ENCODE data around the gene LSG1. TPM values are rescaled to one million over a fixed set of nuclear protein-coding genes. Genes with fewer than 3 reads are reported as not detected.

LSG1 gene
- total and polyA plus RNA-seq, 9 of the 15 experiments (the other 6 are each of a cell fraction or from before 2014, with no cell fraction given) = 14.9 to 73.7 (median 46.7) TPM

DNA sequence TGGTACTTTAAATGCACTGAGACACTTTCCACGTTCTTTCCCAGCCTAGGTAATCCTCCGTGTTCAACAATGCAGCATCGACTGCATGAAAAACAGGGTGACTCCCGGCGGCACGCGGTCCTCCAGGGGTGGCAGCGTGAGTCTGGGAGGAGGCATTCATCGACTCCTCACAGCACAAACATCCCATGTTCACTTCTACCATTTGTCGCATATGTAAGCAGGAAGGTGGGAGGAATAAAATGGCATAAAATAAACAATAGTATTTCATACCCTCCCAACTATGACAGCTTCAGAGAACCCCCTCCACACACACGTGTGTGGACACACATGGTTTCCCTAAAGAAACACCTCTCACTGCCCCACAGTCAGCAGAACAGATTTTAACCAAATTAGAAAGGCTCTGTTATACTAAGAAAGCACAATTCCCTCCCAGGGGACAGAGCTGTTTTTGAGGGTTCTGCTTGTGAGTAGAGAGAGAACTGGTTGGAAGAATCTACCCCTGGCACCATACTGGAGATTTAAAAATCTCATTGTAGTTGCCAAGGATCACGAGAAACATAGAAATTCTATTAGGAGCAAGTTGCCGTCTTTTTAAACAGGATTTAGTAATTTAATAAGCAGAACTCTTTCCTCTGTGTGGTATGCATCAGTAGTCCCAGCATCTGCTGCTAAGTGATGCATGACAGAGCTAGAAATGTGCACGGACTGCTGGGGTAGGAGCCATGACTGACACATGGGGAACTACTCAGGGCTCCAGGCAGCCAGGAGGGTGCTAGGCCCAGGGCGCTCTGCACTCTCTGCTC lies 19.7 kb upstream of the LSG1 start (continued):
- TF ChIP-seq DMBX1 (CRISPR knock-in tag; IDR thresholded peaks at IDR 0.05; ENCODE audit: borderline replicate concordance) (no peak), ZNF707 (CRISPR knock-in tag; conservative IDR thresholded peaks at IDR 0.05) (no peak), NFYB (IDR thresholded peaks at IDR 0.05; ENCODE audit: extremely low read depth, insufficient read length) (no peak), ZNF408 (CRISPR knock-in tag; IDR thresholded peaks at IDR 0.05; ENCODE audit: low read depth) (no peak), RREB1 (CRISPR knock-in tag; IDR thresholded peaks at IDR 0.05) (no peak), ZNF766 (CRISPR knock-in tag; conservative IDR thresholded peaks at IDR 0.05) (no peak), CBX3 (IDR thresholded peaks at IDR 0.05; ENCODE audit: borderline replicate concordance in 1 of 2, low read length in 2 of 2) (no peak)
- TF ChIP-seq, protein P1, sequence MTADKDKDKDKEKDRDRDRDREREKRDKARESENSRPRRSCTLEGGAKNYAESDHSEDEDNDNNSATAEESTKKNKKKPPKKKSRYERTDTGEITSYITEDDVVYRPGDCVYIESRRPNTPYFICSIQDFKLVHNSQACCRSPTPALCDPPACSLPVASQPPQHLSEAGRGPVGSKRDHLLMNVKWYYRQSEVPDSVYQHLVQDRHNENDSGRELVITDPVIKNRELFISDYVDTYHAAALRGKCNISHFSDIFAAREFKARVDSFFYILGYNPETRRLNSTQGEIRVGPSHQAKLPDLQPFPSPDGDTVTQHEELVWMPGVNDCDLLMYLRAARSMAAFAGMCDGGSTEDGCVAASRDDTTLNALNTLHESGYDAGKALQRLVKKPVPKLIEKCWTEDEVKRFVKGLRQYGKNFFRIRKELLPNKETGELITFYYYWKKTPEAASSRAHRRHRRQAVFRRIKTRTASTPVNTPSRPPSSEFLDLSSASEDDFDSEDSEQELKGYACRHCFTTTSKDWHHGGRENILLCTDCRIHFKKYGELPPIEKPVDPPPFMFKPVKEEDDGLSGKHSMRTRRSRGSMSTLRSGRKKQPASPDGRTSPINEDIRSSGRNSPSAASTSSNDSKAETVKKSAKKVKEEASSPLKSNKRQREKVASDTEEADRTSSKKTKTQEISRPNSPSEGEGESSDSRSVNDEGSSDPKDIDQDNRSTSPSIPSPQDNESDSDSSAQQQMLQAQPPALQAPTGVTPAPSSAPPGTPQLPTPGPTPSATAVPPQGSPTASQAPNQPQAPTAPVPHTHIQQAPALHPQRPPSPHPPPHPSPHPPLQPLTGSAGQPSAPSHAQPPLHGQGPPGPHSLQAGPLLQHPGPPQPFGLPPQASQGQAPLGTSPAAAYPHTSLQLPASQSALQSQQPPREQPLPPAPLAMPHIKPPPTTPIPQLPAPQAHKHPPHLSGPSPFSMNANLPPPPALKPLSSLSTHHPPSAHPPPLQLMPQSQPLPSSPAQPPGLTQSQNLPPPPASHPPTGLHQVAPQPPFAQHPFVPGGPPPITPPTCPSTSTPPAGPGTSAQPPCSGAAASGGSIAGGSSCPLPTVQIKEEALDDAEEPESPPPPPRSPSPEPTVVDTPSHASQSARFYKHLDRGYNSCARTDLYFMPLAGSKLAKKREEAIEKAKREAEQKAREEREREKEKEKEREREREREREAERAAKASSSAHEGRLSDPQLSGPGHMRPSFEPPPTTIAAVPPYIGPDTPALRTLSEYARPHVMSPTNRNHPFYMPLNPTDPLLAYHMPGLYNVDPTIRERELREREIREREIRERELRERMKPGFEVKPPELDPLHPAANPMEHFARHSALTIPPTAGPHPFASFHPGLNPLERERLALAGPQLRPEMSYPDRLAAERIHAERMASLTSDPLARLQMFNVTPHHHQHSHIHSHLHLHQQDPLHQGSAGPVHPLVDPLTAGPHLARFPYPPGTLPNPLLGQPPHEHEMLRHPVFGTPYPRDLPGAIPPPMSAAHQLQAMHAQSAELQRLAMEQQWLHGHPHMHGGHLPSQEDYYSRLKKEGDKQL (CRISPR knock-in tag; IDR thresholded peaks at IDR 0.05; ENCODE audit: borderline replicate concordance) = no peak
- TF ChIP-seq, protein P2, sequence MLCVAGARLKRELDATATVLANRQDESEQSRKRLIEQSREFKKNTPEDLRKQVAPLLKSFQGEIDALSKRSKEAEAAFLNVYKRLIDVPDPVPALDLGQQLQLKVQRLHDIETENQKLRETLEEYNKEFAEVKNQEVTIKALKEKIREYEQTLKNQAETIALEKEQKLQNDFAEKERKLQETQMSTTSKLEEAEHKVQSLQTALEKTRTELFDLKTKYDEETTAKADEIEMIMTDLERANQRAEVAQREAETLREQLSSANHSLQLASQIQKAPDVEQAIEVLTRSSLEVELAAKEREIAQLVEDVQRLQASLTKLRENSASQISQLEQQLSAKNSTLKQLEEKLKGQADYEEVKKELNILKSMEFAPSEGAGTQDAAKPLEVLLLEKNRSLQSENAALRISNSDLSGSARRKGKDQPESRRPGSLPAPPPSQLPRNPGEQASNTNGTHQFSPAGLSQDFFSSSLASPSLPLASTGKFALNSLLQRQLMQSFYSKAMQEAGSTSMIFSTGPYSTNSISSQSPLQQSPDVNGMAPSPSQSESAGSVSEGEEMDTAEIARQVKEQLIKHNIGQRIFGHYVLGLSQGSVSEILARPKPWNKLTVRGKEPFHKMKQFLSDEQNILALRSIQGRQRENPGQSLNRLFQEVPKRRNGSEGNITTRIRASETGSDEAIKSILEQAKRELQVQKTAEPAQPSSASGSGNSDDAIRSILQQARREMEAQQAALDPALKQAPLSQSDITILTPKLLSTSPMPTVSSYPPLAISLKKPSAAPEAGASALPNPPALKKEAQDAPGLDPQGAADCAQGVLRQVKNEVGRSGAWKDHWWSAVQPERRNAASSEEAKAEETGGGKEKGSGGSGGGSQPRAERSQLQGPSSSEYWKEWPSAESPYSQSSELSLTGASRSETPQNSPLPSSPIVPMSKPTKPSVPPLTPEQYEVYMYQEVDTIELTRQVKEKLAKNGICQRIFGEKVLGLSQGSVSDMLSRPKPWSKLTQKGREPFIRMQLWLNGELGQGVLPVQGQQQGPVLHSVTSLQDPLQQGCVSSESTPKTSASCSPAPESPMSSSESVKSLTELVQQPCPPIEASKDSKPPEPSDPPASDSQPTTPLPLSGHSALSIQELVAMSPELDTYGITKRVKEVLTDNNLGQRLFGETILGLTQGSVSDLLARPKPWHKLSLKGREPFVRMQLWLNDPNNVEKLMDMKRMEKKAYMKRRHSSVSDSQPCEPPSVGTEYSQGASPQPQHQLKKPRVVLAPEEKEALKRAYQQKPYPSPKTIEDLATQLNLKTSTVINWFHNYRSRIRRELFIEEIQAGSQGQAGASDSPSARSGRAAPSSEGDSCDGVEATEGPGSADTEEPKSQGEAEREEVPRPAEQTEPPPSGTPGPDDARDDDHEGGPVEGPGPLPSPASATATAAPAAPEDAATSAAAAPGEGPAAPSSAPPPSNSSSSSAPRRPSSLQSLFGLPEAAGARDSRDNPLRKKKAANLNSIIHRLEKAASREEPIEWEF (CRISPR knock-in tag; IDR thresholded peaks at IDR 0.05) = no peak

Data from K562 (cell line).